Measurements from ENCODE around the gene IMPA2. TPM values are rescaled to one million over a fixed set of nuclear protein-coding genes. Genes with fewer than 3 reads are reported as not detected.

Gene IMPA2
- total and polyA plus RNA-seq, 2 of the 13 experiments (the other 11 are each of a cell fraction or from before 2014, with no cell fraction given), result 37.8 to 71.8 TPM

DNA sequence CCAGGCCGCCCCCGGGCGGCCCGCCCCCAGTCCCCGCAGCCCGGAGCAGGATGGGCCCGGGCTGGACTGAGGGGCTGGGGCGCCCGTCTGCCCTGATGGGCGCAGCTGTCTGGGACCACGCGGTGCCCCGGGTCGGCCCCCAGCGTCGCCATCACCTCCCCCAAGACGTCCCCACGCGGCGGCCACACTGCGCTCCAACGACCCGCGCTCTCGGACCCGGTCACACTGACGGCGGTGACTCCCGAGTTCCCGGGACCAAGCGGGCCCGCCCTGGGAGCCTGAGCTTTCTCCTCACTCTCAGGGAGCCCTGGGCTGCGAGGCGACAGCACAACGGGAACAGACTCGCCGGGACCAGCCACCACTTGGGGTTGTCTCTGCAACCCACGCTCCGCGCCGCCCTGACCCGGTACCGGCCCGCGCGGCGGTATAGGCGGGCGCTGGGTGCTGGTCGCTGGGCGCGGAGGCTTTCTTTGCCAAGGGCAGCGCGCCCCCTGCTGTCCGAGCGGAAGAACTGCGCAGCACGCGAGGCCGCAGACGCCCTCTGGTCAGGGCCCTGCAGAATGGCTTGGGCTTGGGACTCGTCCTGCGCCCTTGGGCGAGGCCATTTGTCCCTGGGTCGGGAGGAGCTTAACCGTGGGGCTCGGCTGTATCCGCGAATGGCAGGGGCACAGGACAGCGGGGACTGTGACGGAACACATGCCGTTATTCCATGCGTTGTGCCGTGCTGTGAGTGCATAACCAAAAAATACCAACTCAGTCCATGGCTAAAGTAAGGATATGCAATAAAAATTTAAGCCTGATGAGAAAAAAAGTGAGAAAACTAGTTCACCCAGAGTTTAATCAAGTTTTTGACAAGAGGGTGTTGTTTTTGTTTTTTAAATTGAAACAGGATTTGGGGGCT lies 57.6 kb downstream of the IMPA2 start (continued):
- TF ChIP-seq MTERF4 (CRISPR knock-in tag; IDR thresholded peaks at IDR 0.05) (0 out of 2 replicates have a peak, but pooled peaks have one; percentile 75), REPIN1 (CRISPR knock-in tag; IDR thresholded peaks at IDR 0.05; ENCODE audit: borderline replicate concordance, low read depth) (peak; percentile 57; the same call in 1 of the 2 replicates), GABPB1 (CRISPR knock-in tag; IDR thresholded peaks at IDR 0.05) (peak; percentile 80), KLF16 (CRISPR knock-in tag; IDR thresholded peaks at IDR 0.05) (peak in 1 of 2 experiments; percentile 72; a peak in 2 of 4 replicates), PHF21A (CRISPR knock-in tag; IDR thresholded peaks at IDR 0.05) (peak; percentile 81), NFIB (CRISPR knock-in tag; IDR thresholded peaks at IDR 0.05; ENCODE audit: borderline replicate concordance) (0 out of 2 replicates have a peak, but pooled peaks have one; percentile 88), ZBTB25 (CRISPR knock-in tag; IDR thresholded peaks at IDR 0.05) (peak; percentile 79; the same call in 1 of the 2 replicates), IRX3 (CRISPR knock-in tag; IDR thresholded peaks at IDR 0.05; ENCODE audit: borderline replicate concordance, low read depth) (peak; percentile 68; the same call in 1 of the 2 replicates), SP4 (CRISPR knock-in tag; IDR thresholded peaks at IDR 0.05) (0 out of 2 replicates have a peak, but pooled peaks have one; percentile 29), ZNF12 (CRISPR knock-in tag; IDR thresholded peaks at IDR 0.05) (peak; percentile 38; the same call in 1 of the 2 replicates), EED (CRISPR knock-in tag; IDR thresholded peaks at IDR 0.05) (peak; percentile 76; the same call in 1 of the 2 replicates), ETV5 (CRISPR knock-in tag; IDR thresholded peaks at IDR 0.05; ENCODE audit: borderline replicate concordance) (peak; percentile 44; the same call in 1 of the 2 replicates), YEATS2 (CRISPR knock-in tag; IDR thresholded peaks at IDR 0.05; ENCODE audit: borderline replicate concordance) (peak; percentile 66), ZNF367 (CRISPR knock-in tag; IDR thresholded peaks at IDR 0.05; ENCODE audit: borderline replicate concordance) (no peak), RBM39 (IDR thresholded peaks at IDR 0.05; ENCODE audit: low read depth, low read length, poor library complexity, severe bottlenecking) (peak; percentile 67), FOXK1 (CRISPR knock-in tag; IDR thresholded peaks at IDR 0.05; ENCODE audit: borderline replicate concordance, low read depth) (no peak), ZSCAN29 (CRISPR knock-in tag; conservative IDR thresholded peaks at IDR 0.05) (peak; percentile 92), ZNF350 (CRISPR knock-in tag; IDR thresholded peaks at IDR 0.05; ENCODE audit: borderline replicate concordance, low read depth) (peak; percentile 70; the same call in 1 of the 2 replicates), ZSCAN30 (CRISPR knock-in tag; IDR thresholded peaks at IDR 0.05) (peak; percentile 85; the same call in 1 of the 2 replicates), ZNF510 (CRISPR knock-in tag; IDR thresholded peaks at IDR 0.05; ENCODE audit: low read depth) (peak; percentile 87; the same call in 1 of the 2 replicates)
- TF ChIP-seq, protein P1, sequence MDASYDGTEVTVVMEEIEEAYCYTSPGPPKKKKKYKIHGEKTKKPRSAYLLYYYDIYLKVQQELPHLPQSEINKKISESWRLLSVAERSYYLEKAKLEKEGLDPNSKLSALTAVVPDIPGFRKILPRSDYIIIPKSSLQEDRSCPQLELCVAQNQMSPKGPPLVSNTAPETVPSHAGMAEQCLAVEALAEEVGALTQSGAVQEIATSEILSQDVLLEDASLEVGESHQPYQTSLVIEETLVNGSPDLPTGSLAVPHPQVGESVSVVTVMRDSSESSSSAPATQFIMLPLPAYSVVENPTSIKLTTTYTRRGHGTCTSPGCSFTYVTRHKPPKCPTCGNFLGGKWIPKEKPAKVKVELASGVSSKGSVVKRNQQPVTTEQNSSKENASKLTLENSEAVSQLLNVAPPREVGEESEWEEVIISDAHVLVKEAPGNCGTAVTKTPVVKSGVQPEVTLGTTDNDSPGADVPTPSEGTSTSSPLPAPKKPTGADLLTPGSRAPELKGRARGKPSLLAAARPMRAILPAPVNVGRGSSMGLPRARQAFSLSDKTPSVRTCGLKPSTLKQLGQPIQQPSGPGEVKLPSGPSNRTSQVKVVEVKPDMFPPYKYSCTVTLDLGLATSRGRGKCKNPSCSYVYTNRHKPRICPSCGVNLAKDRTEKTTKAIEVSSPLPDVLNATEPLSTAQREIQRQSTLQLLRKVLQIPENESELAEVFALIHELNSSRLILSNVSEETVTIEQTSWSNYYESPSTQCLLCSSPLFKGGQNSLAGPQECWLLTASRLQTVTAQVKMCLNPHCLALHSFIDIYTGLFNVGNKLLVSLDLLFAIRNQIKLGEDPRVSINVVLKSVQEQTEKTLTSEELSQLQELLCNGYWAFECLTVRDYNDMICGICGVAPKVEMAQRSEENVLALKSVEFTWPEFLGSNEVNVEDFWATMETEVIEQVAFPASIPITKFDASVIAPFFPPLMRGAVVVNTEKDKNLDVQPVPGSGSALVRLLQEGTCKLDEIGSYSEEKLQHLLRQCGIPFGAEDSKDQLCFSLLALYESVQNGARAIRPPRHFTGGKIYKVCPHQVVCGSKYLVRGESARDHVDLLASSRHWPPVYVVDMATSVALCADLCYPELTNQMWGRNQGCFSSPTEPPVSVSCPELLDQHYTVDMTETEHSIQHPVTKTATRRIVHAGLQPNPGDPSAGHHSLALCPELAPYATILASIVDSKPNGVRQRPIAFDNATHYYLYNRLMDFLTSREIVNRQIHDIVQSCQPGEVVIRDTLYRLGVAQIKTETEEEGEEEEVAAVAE (CRISPR knock-in tag; IDR thresholded peaks at IDR 0.05; ENCODE audit: borderline replicate concordance), result no peak

Data from HepG2 (cell line).